K562 (cell line): ENCODE measurements around the gene BCAR3.

Experiments used
- CTCFL ChIP-seq: IDR thresholded peaks from 2 replicates; pipeline ENCODE4 v1.6.1; 2011; ENCODE audit warnings: borderline replicate concordance, low read depth, mild to moderate bottlenecking, moderate library complexity, low read length; ENCODE audit not compliant: insufficient read depth, poor library complexity, severe bottlenecking
- JUN ChIP-seq, 2 experiments: sonication (generic) in 1 of 2; formaldehyde crosslinking in 1 of 2; IDR thresholded peaks; 2 replicates each; pipeline versions ENCODE4 v1.6.1 to v1.8.0; 2012 to 2022; ENCODE audit warnings: borderline replicate concordance in 2 of 2, mild to moderate bottlenecking in 2 of 2, improper control_type of control experiment in 1 of 2, low read depth in 1 of 2, low read length in 1 of 2, missing genetic modification reagents in 1 of 2
- KDM5B ChIP-seq: fragments of 200-600 bp; sonication (generic); IDR thresholded peaks from 2 replicates; pipeline ENCODE4 v1.6.1; 2012; ENCODE audit warnings: low read depth, mild to moderate bottlenecking, moderate library complexity, low read length, control low read depth, inconsistent platforms; ENCODE audit not compliant: insufficient replicate concordance
- MCM5 ChIP-seq: fragments of 450-650 bp; IDR thresholded peaks from 2 replicates; pipeline ENCODE4 v1.6.1; 2016; ENCODE audit warnings: low read depth
- PPARD ChIP-seq: fragments of 250-450 bp; sonication (Bioruptor Pico); IDR thresholded peaks from 2 replicates; pipeline ENCODE4 v1.8.0; 2022; ENCODE audit warnings: inconsistent platforms, mild to moderate bottlenecking, moderate library complexity
- USF1 ChIP-seq: sonication (generic); formaldehyde crosslinking; IDR thresholded peaks from 2 replicates; pipeline ENCODE4 v1.9.0; 2022; ENCODE audit warnings: mild to moderate bottlenecking, missing genetic modification reagents
- ZBTB40 ChIP-seq, 2 experiments: fragments of 450-650 bp in 1 of 2; sonication (generic) in 1 of 2; formaldehyde crosslinking in 1 of 2; IDR thresholded peaks; 2 replicates each; pipeline versions ENCODE4 v1.7.1 to v1.9.0; 2016 to 2022; ENCODE audit warnings: inconsistent platforms in 1 of 2, mild to moderate bottlenecking in 1 of 2, missing genetic modification reagents in 1 of 2
- TF ChIP-seq, protein P1 (sequence below): fragments of 250-450 bp; sonication (Bioruptor Pico); IDR thresholded peaks from 2 replicates; pipeline ENCODE4 v1.5.0; 2020; ENCODE audit warnings: mild to moderate bottlenecking, borderline replicate concordance
- TF ChIP-seq, protein P2 (sequence below), 3 experiments: IDR thresholded peaks in 2 of 3; conservative IDR thresholded peaks in 1 of 3; 2 replicates each; pipeline ENCODE4 v1.5.1; 2011 to 2012; ENCODE audit warnings: low read length in 3 of 3, mild to moderate bottlenecking in 3 of 3, control low read depth in 2 of 3, improper control_type of control experiment in 1 of 3, inconsistent platforms in 1 of 3, low read depth in 1 of 3, mixed read lengths in 1 of 3, moderate library complexity in 1 of 3; ENCODE audit not compliant: insufficient read depth in 2 of 3

DNA sequence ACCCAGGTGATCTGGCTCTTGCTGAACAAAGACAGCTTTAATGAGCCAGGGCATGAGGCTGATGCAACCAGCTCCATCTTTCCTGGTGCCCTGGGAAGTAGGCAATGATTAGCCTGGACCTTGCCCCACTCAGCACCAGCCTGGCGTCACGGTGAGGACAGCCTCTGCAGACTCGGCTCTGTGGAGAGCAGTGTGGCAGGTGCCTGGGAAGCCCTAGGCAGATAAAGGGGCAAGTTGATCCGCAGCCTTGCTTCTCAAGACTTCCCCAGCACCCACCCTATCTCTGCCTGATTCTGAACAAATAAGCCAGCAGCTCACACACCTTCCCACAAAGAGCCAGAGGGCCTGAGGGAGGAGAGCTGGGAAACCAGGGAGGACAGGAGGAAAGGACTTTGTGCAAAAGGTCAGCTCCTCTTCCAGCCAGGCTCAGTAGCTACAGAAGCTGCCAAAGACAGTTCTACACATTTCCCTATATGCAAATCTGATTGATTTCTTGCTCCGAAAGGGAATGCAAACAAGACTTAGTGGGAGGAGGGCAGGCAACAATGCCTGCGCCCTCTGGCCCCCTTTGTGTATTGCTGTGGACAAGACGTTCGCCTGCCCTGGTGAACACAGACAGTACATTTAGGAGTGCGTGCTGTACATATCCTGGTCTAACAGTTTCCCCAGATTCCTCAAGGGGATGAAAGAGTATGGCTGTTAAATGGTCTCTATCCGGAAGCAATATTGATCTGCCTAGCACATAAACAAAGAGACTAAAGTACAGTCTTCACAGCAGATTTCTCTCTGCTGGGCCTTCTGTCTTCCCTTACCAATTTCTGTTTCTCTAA, 63.8 kb downstream of the BCAR3 start:
- TF ChIP-seq CTCFL = no peak
- TF ChIP-seq JUN (IDR thresholded peaks at IDR 0.05; ENCODE audit: borderline replicate concordance, low read depth, low read length) = no peak
- TF ChIP-seq JUN (CRISPR knock-in tag; IDR thresholded peaks at IDR 0.05; ENCODE audit: borderline replicate concordance) = no peak
- TF ChIP-seq, protein P1, sequence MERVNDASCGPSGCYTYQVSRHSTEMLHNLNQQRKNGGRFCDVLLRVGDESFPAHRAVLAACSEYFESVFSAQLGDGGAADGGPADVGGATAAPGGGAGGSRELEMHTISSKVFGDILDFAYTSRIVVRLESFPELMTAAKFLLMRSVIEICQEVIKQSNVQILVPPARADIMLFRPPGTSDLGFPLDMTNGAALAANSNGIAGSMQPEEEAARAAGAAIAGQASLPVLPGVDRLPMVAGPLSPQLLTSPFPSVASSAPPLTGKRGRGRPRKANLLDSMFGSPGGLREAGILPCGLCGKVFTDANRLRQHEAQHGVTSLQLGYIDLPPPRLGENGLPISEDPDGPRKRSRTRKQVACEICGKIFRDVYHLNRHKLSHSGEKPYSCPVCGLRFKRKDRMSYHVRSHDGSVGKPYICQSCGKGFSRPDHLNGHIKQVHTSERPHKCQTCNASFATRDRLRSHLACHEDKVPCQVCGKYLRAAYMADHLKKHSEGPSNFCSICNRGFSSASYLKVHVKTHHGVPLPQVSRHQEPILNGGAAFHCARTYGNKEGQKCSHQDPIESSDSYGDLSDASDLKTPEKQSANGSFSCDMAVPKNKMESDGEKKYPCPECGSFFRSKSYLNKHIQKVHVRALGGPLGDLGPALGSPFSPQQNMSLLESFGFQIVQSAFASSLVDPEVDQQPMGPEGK (CRISPR knock-in tag) = no peak
- TF ChIP-seq, protein P2, sequence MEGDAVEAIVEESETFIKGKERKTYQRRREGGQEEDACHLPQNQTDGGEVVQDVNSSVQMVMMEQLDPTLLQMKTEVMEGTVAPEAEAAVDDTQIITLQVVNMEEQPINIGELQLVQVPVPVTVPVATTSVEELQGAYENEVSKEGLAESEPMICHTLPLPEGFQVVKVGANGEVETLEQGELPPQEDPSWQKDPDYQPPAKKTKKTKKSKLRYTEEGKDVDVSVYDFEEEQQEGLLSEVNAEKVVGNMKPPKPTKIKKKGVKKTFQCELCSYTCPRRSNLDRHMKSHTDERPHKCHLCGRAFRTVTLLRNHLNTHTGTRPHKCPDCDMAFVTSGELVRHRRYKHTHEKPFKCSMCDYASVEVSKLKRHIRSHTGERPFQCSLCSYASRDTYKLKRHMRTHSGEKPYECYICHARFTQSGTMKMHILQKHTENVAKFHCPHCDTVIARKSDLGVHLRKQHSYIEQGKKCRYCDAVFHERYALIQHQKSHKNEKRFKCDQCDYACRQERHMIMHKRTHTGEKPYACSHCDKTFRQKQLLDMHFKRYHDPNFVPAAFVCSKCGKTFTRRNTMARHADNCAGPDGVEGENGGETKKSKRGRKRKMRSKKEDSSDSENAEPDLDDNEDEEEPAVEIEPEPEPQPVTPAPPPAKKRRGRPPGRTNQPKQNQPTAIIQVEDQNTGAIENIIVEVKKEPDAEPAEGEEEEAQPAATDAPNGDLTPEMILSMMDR (IDR thresholded peaks at IDR 0.05 in 2 of 3, conservative IDR thresholded peaks at IDR 0.05 in 1 of 3; ENCODE audit: insufficient read depth in 2 of 3, low read depth in 1 of 3, low read length in 3 of 3) = no peak
- no peak for TF ChIP-seq KDM5B
- TF ChIP-seq ZBTB40 (IDR thresholded peaks at IDR 0.05) = no peak
- TF ChIP-seq ZBTB40 (CRISPR knock-in tag; IDR thresholded peaks at IDR 0.05) = no peak
- TF ChIP-seq MCM5 = no peak
- TF ChIP-seq PPARD (CRISPR knock-in tag) = no peak
- no peak for TF ChIP-seq USF1
